SW 1271 (cell line): ENCODE data around the gene ZNF276.
"Not testable (repeated sequence)": the region's sequence is repeated elsewhere in the genome, so short reads cannot be mapped to it uniquely, and the experiment has no call there.

Experiments
- DNase-seq, 2 experiments: peaks; one replicate each; lab custom pipeline; 2025; lab: John Stamatoyannopoulos, UW

ZNF276 gene

DNA sequence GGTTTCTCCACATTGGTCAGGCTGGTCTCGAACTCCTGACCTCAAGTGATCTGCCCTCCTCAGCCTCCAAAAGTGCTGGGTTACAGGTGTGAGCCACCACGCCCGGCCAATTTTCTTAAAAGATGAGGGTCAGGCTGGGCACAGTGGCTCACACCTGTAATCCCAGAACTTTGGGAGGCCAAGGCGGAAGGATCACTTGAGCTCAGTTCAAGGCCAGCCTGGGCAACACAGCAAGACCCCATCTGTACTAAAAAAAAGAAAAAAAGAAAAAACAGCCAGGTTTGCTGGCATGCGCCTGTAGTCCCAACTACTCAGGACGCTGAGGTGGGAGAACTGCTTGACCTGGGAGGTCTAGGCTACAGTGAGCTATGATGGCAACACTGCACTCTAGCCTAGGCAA lies 62.6 kb downstream of the ZNF276 start:
- DNase-seq = not testable (repeated sequence)

DNA sequence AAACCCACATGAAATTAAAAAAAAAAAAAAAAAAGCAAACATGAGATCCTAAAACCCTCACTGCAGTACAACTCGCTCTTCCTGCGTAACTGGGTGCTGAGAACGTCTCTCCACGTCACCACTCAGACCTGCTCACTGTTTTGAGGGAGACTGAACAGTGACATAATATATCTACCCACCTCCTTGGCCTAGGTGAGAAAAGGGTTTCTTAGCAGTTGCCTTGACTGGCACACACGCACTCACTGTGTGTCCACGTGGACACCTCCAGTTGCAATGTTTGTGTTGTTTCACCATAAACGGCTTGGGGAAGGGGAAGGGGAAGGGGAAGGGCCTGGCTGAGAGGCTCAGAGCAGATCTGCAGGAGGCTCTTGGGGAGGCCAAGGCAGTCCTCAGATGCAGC lies 63.1 kb downstream of the ZNF276 start:
- DNase-seq = no peak

DNA sequence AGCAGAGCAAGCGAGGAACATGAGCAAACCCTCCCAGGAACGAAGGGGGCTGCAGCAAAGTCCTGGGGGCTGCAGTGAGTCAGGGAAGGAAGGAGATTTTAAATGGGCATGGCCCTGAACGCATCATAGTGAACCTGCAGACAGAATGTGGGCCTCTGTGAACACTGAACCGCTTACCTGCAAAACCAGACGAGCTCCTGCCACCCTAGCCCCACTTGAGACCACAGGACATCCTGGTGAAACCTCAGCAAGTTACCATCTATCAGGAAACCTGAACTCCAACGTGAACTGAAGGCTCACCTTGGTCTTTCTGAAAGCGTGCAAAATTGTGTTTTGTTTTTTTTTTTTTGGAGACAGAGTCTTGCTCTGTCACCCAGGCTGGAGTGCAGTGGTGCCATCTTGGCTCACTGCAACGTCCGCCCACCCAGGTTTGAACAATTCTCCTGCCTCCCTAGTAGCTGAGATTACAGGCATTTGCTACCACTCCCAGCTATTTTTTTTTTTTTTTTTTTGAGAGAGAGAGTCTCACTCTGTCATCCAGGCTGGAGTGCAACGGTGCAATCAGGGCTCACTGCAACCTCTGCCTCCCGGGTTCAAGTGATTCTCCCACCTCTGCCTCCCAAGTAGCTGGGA lies 64.3 kb downstream of the ZNF276 start:
- no peak for DNase-seq

DNA sequence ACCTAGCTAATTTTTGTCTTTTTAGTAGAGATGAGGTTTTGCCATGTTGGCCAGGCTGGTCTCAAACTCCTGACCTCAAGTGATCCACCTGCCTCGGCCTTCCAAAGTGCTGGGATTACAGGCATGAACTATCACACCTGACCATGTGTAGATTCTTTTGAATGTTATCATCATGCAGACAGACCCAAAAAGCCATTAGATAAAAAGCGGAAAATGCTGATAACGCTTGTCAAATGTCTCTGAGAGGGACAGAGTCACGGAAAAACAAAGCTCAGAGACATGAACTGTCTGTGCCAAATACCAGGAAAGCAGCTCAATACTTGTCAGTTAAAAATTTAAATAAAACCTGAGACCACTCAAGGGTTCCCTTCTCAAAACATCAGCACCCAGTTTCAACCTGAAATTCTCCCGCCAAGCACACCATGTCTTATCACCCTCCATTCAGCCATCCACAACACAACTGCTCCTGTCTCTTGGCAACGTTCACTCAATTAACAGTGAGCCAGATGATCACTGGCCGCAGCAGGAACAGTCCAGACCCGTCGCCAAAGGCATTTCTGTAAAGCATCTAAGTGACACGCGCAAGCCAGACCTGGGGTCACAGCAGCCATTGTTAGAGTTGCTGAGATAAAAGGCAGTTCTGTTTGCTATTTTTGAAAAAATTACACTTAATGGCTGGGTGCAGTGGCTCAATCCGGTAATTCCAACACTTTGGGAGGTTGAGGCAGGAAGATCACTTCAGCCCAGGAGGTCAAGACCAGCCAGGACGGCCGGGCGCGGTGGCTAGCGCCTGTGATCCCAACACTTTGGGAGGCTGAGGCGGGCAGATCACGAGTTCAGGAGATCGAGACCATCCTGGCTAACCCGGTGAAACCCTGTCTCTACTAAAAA lies 65.4 kb downstream of the ZNF276 start:
- DNase-seq = no peak

DNA sequence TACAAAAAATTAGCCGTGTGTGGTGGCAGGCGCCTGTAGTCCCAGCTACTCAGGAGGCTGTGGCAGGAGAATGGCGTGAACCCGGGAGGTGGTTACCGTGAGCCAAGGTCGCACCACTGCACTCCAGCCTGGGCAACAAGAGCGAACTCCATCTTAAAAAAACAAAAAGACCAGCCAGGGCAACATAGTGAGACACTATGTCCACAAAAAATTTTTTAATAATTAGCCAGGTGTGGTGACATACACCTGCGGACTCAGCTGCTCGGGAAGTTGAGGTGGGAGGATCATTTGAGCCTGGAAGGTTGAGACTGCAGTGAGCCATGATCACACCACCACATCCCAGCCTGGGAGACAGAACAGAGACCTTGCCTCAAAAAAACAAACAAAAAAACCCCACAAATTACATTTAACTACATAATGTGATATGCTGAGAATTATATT lies 66.0 kb downstream of the ZNF276 start:
- DNase-seq = no peak
